VCaP (cell line): Measurements from ENCODE around the gene PLOD1.
A peak's percentile ranks its signal among the peaks of the same experiment; 100 is the strongest.

Experiments
- H3K27ac ChIP-seq: fragments of 450-650 bp; 2 replicates; pipeline ENCODE4 v1.5.1; 2017
- CTCF ChIP-seq: fragments of 450-650 bp; conservative IDR thresholded peaks from 2 replicates; pipeline ENCODE4 v1.5.1; 2017; ENCODE audit warnings: mild to moderate bottlenecking, moderate library complexity

The PLOD1 gene

DNA sequence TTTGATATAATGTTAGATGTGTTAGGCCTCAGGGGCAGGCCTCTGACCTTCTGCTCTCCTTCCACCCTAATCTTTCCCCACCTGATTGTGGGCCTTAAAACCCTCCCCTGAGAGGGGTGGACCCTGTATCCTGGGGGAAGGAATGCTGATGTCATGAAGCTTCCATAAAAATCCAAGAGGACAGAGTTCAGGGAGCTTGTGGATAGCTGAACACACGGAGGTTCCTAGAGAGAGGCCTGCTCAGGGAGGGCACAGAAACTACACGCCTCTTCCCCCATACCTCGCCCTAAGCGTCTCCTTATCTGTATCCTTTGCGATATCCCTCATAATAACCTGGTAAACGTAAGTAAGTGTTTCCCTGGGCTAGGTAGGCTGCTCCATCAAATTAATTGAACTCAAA, 50.1 kb downstream of the PLOD1 start:
- no peak for TF ChIP-seq CTCF

DNA sequence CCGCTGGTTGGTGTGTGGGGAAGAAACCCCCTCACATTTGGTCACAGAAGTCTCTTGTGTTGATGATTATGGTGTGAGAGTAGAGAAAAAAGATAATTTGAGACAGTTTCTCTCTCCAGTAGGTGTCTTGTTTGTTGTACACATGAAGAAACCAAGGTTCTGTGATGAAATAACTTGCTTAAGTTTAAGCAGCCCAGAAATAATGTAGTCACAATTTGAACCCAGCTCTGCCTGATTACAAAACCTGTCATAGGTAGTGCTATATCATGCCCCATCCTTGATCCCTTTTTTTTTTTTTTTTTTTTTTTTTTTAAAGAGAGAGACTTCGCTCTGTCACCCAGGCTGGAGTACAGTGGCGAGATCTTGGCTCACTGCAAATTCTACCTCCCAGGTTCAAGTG, 50.7 kb downstream of the PLOD1 start:
- no peak for TF ChIP-seq CTCF
- H3K27ac ChIP-seq, result no peak overlapping the region

More for the DNA sequence above, 50.1 kb downstream of the PLOD1 start:
- H3K27ac ChIP-seq, result no peak overlapping the region

GRCh38 chr1:11985851-11986250, 51.3 kb downstream of the PLOD1 start:
- no peak for TF ChIP-seq CTCF
- no peak overlapping the region for H3K27ac ChIP-seq

- TF ChIP-seq CTCF, result no peak
- no peak overlapping the region for H3K27ac ChIP-seq
Observed at GRCh38 chr1:11989669-11990068, 55.2 kb downstream of the PLOD1 start.

DNA sequence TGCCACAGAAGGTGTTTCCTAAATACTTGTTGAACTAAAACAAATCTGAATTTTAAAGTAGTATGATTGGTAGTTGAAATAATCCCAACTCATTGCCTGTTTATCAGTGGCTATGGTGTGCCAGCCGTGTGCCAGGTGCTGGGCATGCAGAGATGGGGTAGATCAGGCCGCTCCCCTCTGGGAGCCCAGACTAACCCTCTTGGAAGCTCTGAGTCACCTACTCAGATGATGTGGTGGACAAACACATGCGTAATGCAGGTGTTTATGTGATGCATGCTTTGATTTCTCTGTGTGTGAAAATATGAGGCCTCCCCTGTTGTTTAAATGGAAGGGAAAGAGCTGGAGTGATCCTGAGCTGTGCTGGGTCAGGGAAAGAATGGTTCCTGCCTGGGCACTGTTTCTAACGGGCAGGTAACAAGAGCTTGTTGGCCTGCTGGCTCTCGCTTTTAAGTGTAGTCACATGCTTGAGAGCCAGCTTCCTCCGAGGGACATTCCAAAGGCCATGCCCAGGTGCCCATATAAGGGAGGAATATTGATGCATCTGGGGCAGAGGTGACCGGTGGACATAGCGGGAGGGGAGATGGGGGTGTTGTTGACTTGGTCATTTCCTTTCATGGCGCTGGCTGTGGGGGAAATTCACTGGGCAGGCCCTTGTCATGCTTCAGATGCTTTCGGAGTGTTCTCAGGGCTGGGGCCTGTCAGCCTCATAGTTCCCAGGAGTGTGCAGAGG, 56.0 kb downstream of the PLOD1 start:
- H3K27ac ChIP-seq, result no peak overlapping the region
- no peak for TF ChIP-seq CTCF

- H3K27ac ChIP-seq, result peak overlapping the region; percentile 22; the same call in 1 of the 2 replicates
- TF ChIP-seq CTCF, result no peak
Observed at GRCh38 chr1:11991969-11992676, 57.6 kb downstream of the PLOD1 start.

- TF ChIP-seq CTCF, result no peak
- no peak overlapping the region for H3K27ac ChIP-seq
Observed at GRCh38 chr1:11997081-11997850, 62.7 kb downstream of the PLOD1 start.
